ENCODE results near the gene WLS. TPM values are rescaled to one million over a fixed set of nuclear protein-coding genes. Genes with fewer than 3 reads are reported as not detected.

WLS gene
- total RNA-seq, 2 experiments from 2014 or later, result 0.22 to 0.52 TPM

GRCh38 chr1:68149907-68150306 is 82.4 kb downstream of the WLS start:
- Mint-ChIP-seq H3K27me3 (no peaks in the 10 kb centered on the region), H3K9me3 (no peaks in the 10 kb centered on the region), H3K36me3 (ENCODE audit: low read depth) (no peaks in the 10 kb centered on the region), H3K27ac (no peak overlapping the region), H3K4me1 (ENCODE audit: low read depth) (no peaks in the 10 kb centered on the region), H3K4me3 (no peak overlapping the region)
- ATAC-seq (ENCODE audit: poor library complexity) (no peak), DNase-seq (no peak)
- ChIA-PET POLR2A (no interaction called here), CTCF (no interaction called here)
- H3K36me3 ChIP-seq (ENCODE audit: insufficient read depth, low read length), result no peaks in the 10 kb centered on the region
- no peak overlapping the region for H3K4me3 ChIP-seq (ENCODE audit: low read length)
- no peaks in the 10 kb centered on the region for H3K9me3 ChIP-seq (ENCODE audit: control insufficient read depth in 1 of 2, insufficient read depth in 1 of 2, low read length in 2 of 2)
- TF ChIP-seq, protein P1, sequence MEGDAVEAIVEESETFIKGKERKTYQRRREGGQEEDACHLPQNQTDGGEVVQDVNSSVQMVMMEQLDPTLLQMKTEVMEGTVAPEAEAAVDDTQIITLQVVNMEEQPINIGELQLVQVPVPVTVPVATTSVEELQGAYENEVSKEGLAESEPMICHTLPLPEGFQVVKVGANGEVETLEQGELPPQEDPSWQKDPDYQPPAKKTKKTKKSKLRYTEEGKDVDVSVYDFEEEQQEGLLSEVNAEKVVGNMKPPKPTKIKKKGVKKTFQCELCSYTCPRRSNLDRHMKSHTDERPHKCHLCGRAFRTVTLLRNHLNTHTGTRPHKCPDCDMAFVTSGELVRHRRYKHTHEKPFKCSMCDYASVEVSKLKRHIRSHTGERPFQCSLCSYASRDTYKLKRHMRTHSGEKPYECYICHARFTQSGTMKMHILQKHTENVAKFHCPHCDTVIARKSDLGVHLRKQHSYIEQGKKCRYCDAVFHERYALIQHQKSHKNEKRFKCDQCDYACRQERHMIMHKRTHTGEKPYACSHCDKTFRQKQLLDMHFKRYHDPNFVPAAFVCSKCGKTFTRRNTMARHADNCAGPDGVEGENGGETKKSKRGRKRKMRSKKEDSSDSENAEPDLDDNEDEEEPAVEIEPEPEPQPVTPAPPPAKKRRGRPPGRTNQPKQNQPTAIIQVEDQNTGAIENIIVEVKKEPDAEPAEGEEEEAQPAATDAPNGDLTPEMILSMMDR (IDR thresholded peaks at IDR 0.05), result no peak
- no peaks in the 10 kb centered on the region for H3K27me3 ChIP-seq (ENCODE audit: control insufficient read depth in 1 of 2, insufficient read depth in 2 of 2, low read length in 2 of 2)
- no peak overlapping the region for H3K27ac ChIP-seq (ENCODE audit: low read depth in 1 of 2, low read length in 2 of 2)
- intact Hi-C loops (cut with DNase I, micrococcal nuclease), result no loop called here
- H3K4me1 ChIP-seq (ENCODE audit: insufficient read depth, low read length), result no peaks in the 10 kb centered on the region

- POLR2A ChIA-PET, result no interaction called here
- H3K9me3 ChIP-seq (ENCODE audit: control insufficient read depth in 1 of 2, insufficient read depth in 1 of 2, low read length in 2 of 2), result no peaks in the 10 kb centered on the region
- H3K27ac Mint-ChIP-seq, result no peak overlapping the region
- no peaks in the 10 kb centered on the region for H3K9me3 Mint-ChIP-seq
- CTCF ChIA-PET, result no interaction called here
- TF ChIP-seq, protein P1 (IDR thresholded peaks at IDR 0.05), result no peak
- H3K4me3 Mint-ChIP-seq, result no peak overlapping the region
- H3K27me3 ChIP-seq (ENCODE audit: control insufficient read depth in 1 of 2, insufficient read depth in 2 of 2, low read length in 2 of 2), result no peaks in the 10 kb centered on the region
- DNase-seq (no peak), ATAC-seq (ENCODE audit: poor library complexity) (no peak)
- no peaks in the 10 kb centered on the region for H3K27me3 Mint-ChIP-seq
- H3K36me3 Mint-ChIP-seq (ENCODE audit: low read depth), result no peaks in the 10 kb centered on the region
- H3K4me1 Mint-ChIP-seq (ENCODE audit: low read depth), result no peaks in the 10 kb centered on the region
- intact Hi-C loops (cut with DNase I, micrococcal nuclease), result no loop called here
- H3K27ac ChIP-seq (ENCODE audit: low read depth in 1 of 2, low read length in 2 of 2), result no peak overlapping the region
- H3K4me1 ChIP-seq (ENCODE audit: insufficient read depth, low read length), result no peaks in the 10 kb centered on the region
- H3K36me3 ChIP-seq (ENCODE audit: insufficient read depth, low read length), result no peaks in the 10 kb centered on the region
- H3K4me3 ChIP-seq (ENCODE audit: low read length), result no peak overlapping the region
Observed at GRCh38 chr1:68149110-68149798, 83.1 kb downstream of the WLS start.

DNA sequence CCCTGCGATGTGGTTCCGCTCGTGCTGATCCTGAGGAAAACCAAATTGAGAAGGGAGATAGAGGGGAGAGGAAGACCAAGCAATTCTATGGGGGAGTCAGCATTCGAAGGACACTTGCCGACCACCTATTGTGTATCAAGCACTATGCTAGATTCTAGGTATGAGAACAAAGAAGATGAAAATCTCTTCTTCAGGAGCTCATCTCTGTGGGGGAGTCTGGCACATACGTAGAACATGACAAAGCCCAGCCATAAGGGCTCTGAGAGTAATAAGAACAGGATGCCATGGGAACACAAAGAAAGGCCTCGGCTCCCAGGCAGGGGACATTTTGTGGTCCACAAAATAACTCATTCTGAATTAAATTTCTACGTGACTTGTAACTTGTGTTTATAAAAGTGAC is 83.7 kb downstream of the WLS start:
- Histone ChIP-seq H3K36me3 (ENCODE audit: insufficient read depth, low read length) (no peaks in the 10 kb centered on the region), H3K4me1 (ENCODE audit: insufficient read depth, low read length) (no peaks in the 10 kb centered on the region), H3K9me3 (ENCODE audit: control insufficient read depth in 1 of 2, insufficient read depth in 1 of 2, low read length in 2 of 2) (no peaks in the 10 kb centered on the region), H3K27me3 (ENCODE audit: control insufficient read depth in 1 of 2, insufficient read depth in 2 of 2, low read length in 2 of 2) (no peaks in the 10 kb centered on the region), H3K27ac (ENCODE audit: low read depth in 1 of 2, low read length in 2 of 2) (no peak overlapping the region), H3K4me3 (ENCODE audit: low read length) (no peak overlapping the region)
- Mint-ChIP-seq H3K36me3 (ENCODE audit: low read depth) (no peaks in the 10 kb centered on the region), H3K4me1 (ENCODE audit: low read depth) (no peaks in the 10 kb centered on the region), H3K4me3 (no peak overlapping the region), H3K27me3 (no peaks in the 10 kb centered on the region), H3K9me3 (no peaks in the 10 kb centered on the region), H3K27ac (no peak overlapping the region)
- ATAC-seq (ENCODE audit: poor library complexity) (no peak), DNase-seq (no peak)
- ChIA-PET POLR2A (no interaction called here), CTCF (no interaction called here)
- TF ChIP-seq, protein P1 (IDR thresholded peaks at IDR 0.05), result no peak
- intact Hi-C loops (cut with DNase I, micrococcal nuclease), result no loop called here

Measured in CD4-positive, alpha-beta T cell (primary cell).